Measurements from ENCODE around the gene C11orf54. TPM values are rescaled to one million over a fixed set of nuclear protein-coding genes. Genes with fewer than 3 reads are reported as not detected.

Gene C11orf54
- total and polyA plus RNA-seq, 2 donors (not counting 3 experiments of a cell fraction or from before 2014, with no cell fraction given): 4.2 to 18.7 TPM

DNA sequence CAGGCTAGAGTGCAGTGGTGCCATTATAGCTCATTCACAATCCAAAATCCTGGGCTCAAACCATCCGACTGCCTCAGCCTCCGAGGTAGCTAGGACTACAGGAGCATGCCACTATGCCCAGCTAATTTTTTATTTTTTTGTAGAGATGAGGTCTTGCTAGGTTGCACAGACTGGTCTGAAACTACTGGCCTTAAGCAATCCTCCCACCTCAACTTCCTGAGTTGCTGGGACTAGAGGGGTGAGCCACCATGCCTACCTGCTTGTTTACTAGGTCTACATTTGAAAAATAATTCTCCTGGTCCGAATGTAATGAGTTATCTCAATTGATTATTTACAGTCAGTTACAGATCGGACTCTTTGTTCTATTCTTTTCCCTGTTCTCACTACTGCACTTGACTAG is 22.2 kb upstream of the C11orf54 start:
- Histone ChIP-seq H3K9me3 (replicated peaks; ENCODE audit: control insufficient read depth, insufficient read depth, low read length) (no peaks in the 10 kb centered on the region), H3K4me3 (replicated peaks in 1 of 3; ENCODE audit: insufficient read depth in 1 of 3, low read depth in 1 of 3, low read length in 3 of 3) (no peak overlapping the region), H3K9ac (replicated peaks; ENCODE audit: extremely low read depth, insufficient read depth, low read length) (no peak overlapping the region), H2AFZ (ENCODE audit: low read depth, low read length) (no peak overlapping the region), H3K27ac (ENCODE audit: insufficient read depth, low read depth, low read length) (no peak overlapping the region), H3K4me1 (ENCODE audit: control insufficient read depth, extremely low read depth, insufficient read depth, low read length) (peaks cover 16% of the 10 kb centered on the region), H3K36me3 (ENCODE audit: control insufficient read depth in 2 of 2, extremely low read depth in 1 of 2, insufficient read depth in 2 of 2, low read length in 2 of 2) (peaks cover 1 to 5% of the 10 kb centered on the region in 2 experiments), H4K20me1 (replicated peaks; ENCODE audit: control insufficient read depth, extremely low read depth, insufficient read depth, low read length) (no peaks in the 10 kb centered on the region), H3K79me2 (ENCODE audit: control insufficient read depth, insufficient read depth, low read length) (peaks cover 3% of the 10 kb centered on the region), H3K27me3 (ENCODE audit: control insufficient read depth in 2 of 2, insufficient read depth in 2 of 2, low read length in 2 of 2) (no peaks in the 10 kb centered on the region), H3K9me1 (replicated peaks; ENCODE audit: control insufficient read depth, extremely low read depth, insufficient read depth, low read length) (no peaks in the 10 kb centered on the region), H3K4me2 (ENCODE audit: insufficient read depth, low read length) (no peak overlapping the region)
- DNase-seq (ENCODE audit: low read depth, low spot score): no peak
- FAIRE-seq: no peak
- intact Hi-C loops (cut with micrococcal nuclease) (no loop called here), dilution Hi-C loops (cut with MboI; ENCODE audit: extremely low pct_ligation_motif_present, low sequenced_read_pairs) (no loop called here)
- POLR2A ChIA-PET: interaction anchor here (0.7 to 1.2 kb wide), 2 partner anchors 21 to 39 kb away, joined by 6 to 10 read pairs; no protein-coding TSS in a partner anchor
- no TSS peak for BruUV-seq (replicated peaks)
- no peak for TF ChIP-seq MYC (IDR thresholded peaks at IDR 0.05; ENCODE audit: low read depth, low read length)
- TF ChIP-seq, protein P1, sequence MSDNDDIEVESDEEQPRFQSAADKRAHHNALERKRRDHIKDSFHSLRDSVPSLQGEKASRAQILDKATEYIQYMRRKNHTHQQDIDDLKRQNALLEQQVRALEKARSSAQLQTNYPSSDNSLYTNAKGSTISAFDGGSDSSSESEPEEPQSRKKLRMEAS (IDR thresholded peaks at IDR 0.05; ENCODE audit: insufficient read depth, insufficient read length): no peak
- no peak for TF ChIP-seq JUN (IDR thresholded peaks at IDR 0.05; ENCODE audit: borderline replicate concordance, insufficient read depth, insufficient read length, low read depth)
- TF ChIP-seq, protein P2, sequence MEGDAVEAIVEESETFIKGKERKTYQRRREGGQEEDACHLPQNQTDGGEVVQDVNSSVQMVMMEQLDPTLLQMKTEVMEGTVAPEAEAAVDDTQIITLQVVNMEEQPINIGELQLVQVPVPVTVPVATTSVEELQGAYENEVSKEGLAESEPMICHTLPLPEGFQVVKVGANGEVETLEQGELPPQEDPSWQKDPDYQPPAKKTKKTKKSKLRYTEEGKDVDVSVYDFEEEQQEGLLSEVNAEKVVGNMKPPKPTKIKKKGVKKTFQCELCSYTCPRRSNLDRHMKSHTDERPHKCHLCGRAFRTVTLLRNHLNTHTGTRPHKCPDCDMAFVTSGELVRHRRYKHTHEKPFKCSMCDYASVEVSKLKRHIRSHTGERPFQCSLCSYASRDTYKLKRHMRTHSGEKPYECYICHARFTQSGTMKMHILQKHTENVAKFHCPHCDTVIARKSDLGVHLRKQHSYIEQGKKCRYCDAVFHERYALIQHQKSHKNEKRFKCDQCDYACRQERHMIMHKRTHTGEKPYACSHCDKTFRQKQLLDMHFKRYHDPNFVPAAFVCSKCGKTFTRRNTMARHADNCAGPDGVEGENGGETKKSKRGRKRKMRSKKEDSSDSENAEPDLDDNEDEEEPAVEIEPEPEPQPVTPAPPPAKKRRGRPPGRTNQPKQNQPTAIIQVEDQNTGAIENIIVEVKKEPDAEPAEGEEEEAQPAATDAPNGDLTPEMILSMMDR (IDR thresholded peaks at IDR 0.05; ENCODE audit: extremely low read depth in 1 of 2, insufficient read depth in 1 of 2, low read depth in 1 of 2, low read length in 2 of 2): no peak
- no peak for TF ChIP-seq EZH2 (IDR thresholded peaks at IDR 0.05; ENCODE audit: borderline replicate concordance, low read depth, low read length, severe bottlenecking)
- TF ChIP-seq FOS (IDR thresholded peaks at IDR 0.05; ENCODE audit: borderline replicate concordance, insufficient read depth, low read length): no peak
- no peak for TF ChIP-seq POLR2A (IDR thresholded peaks at IDR 0.05; ENCODE audit: low read depth, low read length)
- CTCF ChIA-PET: interaction anchor here (0.8 to 0.9 kb wide), 2 partner anchors 12 to 190 kb away, joined by 3 read pairs; no protein-coding TSS in a partner anchor
